Hepatocyte (in vitro differentiated cells): ENCODE measurements around the gene HS6ST2. TPM values are rescaled to one million over a fixed set of nuclear protein-coding genes. Genes with fewer than 3 reads are reported as not detected.
"Not testable (repeated sequence)": the region's sequence is repeated elsewhere in the genome, so short reads cannot be mapped to it uniquely, and the experiment has no call there.

ENCODE experiments used
- DNase-seq: peaks from one replicate; pipeline ENCODE4 v3.0.0-alpha.2; 2016; ENCODE audit warnings: low spot score
- H2AFZ ChIP-seq: fragments of 200-600 bp; sonication (generic); 2 replicates; pipeline ENCODE4 v1.6.0; 2016; ENCODE audit warnings: antibody characterized with exemption, mild to moderate bottlenecking
- H3K27ac ChIP-seq: fragments of 200-600 bp; sonication (generic); 2 replicates; pipeline ENCODE4 v1.5.1; 2016; ENCODE audit warnings: mild to moderate bottlenecking
- H3K27me3 ChIP-seq: fragments of 200-600 bp; sonication (generic); 2 replicates; pipeline ENCODE4 v1.6.1; 2016
- H3K36me3 ChIP-seq: fragments of 200-600 bp; sonication (generic); replicated peaks from 2 replicates; pipeline ENCODE4 v1.5.1; 2016; ENCODE audit warnings: low read depth; ENCODE audit not compliant: insufficient read depth
- H3K4me1 ChIP-seq: fragments of 200-600 bp; sonication (generic); 2 replicates; pipeline ENCODE4 v1.5.1; 2016; ENCODE audit warnings: mild to moderate bottlenecking, moderate library complexity; ENCODE audit not compliant: insufficient read depth
- H3K4me2 ChIP-seq: fragments of 200-600 bp; sonication (generic); 2 replicates; pipeline ENCODE4 v1.6.0; 2016
- H3K4me3 ChIP-seq: fragments of 200-600 bp; sonication (generic); 2 replicates; pipeline ENCODE4 v1.5.1; 2016; ENCODE audit warnings: mild to moderate bottlenecking
- H3K79me2 ChIP-seq: fragments of 200-600 bp; sonication (generic); 2 replicates; pipeline ENCODE4 v1.6.0; 2017; ENCODE audit warnings: mild to moderate bottlenecking
- H3K9me2 ChIP-seq: fragments of 200-600 bp; sonication (generic); replicated peaks from 2 replicates; pipeline ENCODE4 v1.6.0; 2017; ENCODE audit warnings: mild to moderate bottlenecking; ENCODE audit not compliant: insufficient read depth
- H3K9me3 ChIP-seq: fragments of 200-600 bp; sonication (generic); 2 replicates; pipeline ENCODE4 v1.5.1; 2016; ENCODE audit warnings: low read depth, mild to moderate bottlenecking
- H4K20me1 ChIP-seq: fragments of 200-600 bp; sonication (generic); 2 replicates; pipeline ENCODE4 v1.6.0; 2016; ENCODE audit warnings: mild to moderate bottlenecking; ENCODE audit not compliant: insufficient read depth, poor library complexity, severe bottlenecking
- EZH2 ChIP-seq: fragments of 200-600 bp; sonication (generic); IDR thresholded peaks from 2 replicates; pipeline ENCODE4 v1.6.1; 2016; ENCODE audit warnings: antibody characterized with exemption, mild to moderate bottlenecking, borderline replicate concordance
- EZH2phosphoT487 ChIP-seq: fragments of 200-600 bp; sonication (generic); IDR thresholded peaks from one replicate; pipeline ENCODE4 v1.6.1; 2018; ENCODE audit warnings: antibody characterized with exemption, mild to moderate bottlenecking, low read depth, moderate library complexity; ENCODE audit not compliant: unreplicated experiment, severe bottlenecking
- WGBS: methylation state at CpG from one replicate; pipeline ENCODE4 v1.1.6; 2016; ENCODE audit warnings: low lambda C conversion rate; ENCODE audit errors: missing lambda C conversion rate; 5-methylcytosine and 5-hydroxymethylcytosine counted together
- polyA plus RNA-seq: library from polyadenylated mRNA; unstranded; fragments of >200 nt; fragmentation: Nextera tagmentation; extraction: Ambion mirVana; gene quantifications from 2 replicates; pipeline ENCODE4 v1.2.1, GENCODE V29; 2016
- total RNA-seq: library from RNA; depleted of rRNA; stranded (reverse); fragments of >200 nt; gene quantifications from 2 replicates; pipeline ENCODE4 v1.2.3, GENCODE V29; 2014
- TF ChIP-seq, protein P1 (sequence below): fragments of 200-600 bp; sonication (generic); IDR thresholded peaks from 2 replicates; pipeline ENCODE4 v1.5.1; 2016; ENCODE audit warnings: antibody characterized with exemption, mild to moderate bottlenecking; ENCODE audit not compliant: poor library complexity

The HS6ST2 gene
- total and polyA plus RNA-seq, 2 experiments from 2014 or later, result 17.4 to 21.9 TPM

DNA sequence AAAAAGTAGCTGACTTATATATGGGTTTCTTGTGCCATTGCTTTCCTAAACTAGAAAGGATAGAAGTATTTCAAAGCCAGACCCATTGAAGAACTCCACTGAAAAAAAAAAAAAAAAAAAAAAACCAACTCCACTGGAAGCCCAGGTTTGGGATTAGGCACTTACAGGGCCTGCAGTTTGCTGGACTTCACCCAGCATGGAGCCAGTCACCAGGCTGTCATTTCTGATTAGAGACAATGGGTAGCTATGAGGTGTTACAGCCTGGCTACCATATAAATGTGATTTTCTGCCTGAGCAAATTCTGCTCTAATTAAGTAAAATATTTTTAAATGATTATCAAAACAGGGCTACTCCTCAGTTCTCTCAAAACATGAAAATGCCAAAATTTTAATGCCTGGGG is 49.5 kb downstream of the HS6ST2 start:
- Histone ChIP-seq H2AFZ (no peak overlapping the region), H3K4me1 (peaks cover 4% of the 10 kb centered on the region), H3K27ac (no peak overlapping the region), H3K36me3 (no peaks in the 10 kb centered on the region), H4K20me1 (no peaks in the 10 kb centered on the region), H3K9me3 (no peaks in the 10 kb centered on the region), H3K4me2 (no peak overlapping the region), H3K4me3 (no peak overlapping the region), H3K27me3 (no peaks in the 10 kb centered on the region), H3K79me2 (no peaks in the 10 kb centered on the region), H3K9me2 (no peaks in the 10 kb centered on the region)
- no peak for DNase-seq
- TF ChIP-seq EZH2, result no peak
- TF ChIP-seq EZH2phosphoT487, result no peak
- TF ChIP-seq, protein P1, sequence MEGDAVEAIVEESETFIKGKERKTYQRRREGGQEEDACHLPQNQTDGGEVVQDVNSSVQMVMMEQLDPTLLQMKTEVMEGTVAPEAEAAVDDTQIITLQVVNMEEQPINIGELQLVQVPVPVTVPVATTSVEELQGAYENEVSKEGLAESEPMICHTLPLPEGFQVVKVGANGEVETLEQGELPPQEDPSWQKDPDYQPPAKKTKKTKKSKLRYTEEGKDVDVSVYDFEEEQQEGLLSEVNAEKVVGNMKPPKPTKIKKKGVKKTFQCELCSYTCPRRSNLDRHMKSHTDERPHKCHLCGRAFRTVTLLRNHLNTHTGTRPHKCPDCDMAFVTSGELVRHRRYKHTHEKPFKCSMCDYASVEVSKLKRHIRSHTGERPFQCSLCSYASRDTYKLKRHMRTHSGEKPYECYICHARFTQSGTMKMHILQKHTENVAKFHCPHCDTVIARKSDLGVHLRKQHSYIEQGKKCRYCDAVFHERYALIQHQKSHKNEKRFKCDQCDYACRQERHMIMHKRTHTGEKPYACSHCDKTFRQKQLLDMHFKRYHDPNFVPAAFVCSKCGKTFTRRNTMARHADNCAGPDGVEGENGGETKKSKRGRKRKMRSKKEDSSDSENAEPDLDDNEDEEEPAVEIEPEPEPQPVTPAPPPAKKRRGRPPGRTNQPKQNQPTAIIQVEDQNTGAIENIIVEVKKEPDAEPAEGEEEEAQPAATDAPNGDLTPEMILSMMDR, result no peak

DNA sequence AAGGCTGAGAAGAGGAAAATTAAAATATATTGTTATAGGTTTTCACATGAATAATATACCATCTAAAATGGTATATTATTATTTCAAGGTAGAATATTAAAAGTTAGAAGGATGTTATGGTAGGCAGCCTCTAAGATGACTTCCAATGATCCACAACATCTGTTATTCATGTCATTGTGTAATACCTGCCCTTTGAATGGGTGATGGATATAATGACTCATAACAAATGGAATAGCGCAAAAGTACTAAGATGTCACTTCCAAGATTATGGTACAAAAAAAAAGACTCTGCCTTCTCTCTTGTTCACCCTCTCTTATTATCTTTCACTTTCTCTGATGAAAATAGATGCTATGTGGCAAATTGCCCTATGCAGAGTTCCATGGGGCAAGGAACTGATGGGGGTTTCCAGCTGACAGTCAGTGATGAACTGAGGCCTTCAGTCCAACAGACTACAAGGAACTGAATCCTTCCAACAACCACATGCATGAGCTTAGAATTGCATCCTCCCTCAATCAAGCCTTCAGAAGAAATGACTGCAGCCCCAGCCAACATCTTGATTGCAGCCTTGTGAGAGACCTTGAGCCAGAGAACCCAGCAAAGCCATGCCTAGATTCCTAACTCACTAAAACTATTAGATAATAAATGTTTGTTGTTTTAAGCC is 57.7 kb downstream of the HS6ST2 start:
- Histone ChIP-seq H3K4me3 (no peak overlapping the region), H3K9me2 (no peaks in the 10 kb centered on the region), H3K27ac (no peak overlapping the region), H4K20me1 (no peaks in the 10 kb centered on the region), H3K79me2 (no peaks in the 10 kb centered on the region), H2AFZ (no peak overlapping the region), H3K4me2 (no peak overlapping the region), H3K27me3 (no peaks in the 10 kb centered on the region), H3K9me3 (no peaks in the 10 kb centered on the region), H3K36me3 (no peaks in the 10 kb centered on the region), H3K4me1 (no peaks in the 10 kb centered on the region)
- DNase-seq, result no peak
- TF ChIP-seq, protein P1, result no peak
- WGBS, result 100% methylated on average over 1 of the region's 1 CpG

DNA sequence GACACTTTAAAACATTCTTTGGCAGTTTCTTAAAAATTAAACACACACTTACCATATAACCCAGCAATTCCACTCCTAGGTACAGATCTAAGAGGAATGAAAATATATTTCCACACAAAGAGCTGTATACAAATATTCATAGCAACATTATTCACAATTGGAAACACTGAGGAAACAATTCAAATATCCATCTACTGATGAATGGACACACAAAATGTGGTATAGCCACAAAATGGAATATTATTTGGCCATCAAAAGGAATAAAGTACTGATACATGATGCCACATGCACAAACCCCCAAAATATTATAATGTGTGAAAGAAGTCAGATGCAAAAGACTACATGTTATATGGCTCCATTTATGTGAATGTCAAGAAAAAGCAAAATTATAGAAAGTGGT is 70.9 kb downstream of the HS6ST2 start:
- H3K79me2 ChIP-seq, result no peaks in the 10 kb centered on the region
- H3K9me2 ChIP-seq, result no peaks in the 10 kb centered on the region
- no peak overlapping the region for H2AFZ ChIP-seq
- no peak overlapping the region for H3K4me3 ChIP-seq
- no peak for DNase-seq
- TF ChIP-seq EZH2phosphoT487 (no peak), EZH2 (no peak)
- TF ChIP-seq, protein P1, result no peak
- H3K27ac ChIP-seq, result no peak overlapping the region
- no peaks in the 10 kb centered on the region for H3K4me1 ChIP-seq
- no peak overlapping the region for H3K4me2 ChIP-seq
- H3K36me3 ChIP-seq, result no peaks in the 10 kb centered on the region
- H4K20me1 ChIP-seq, result no peaks in the 10 kb centered on the region
- H3K27me3 ChIP-seq, result no peaks in the 10 kb centered on the region
- peaks cover 4% of the 10 kb centered on the region for H3K9me3 ChIP-seq

DNA sequence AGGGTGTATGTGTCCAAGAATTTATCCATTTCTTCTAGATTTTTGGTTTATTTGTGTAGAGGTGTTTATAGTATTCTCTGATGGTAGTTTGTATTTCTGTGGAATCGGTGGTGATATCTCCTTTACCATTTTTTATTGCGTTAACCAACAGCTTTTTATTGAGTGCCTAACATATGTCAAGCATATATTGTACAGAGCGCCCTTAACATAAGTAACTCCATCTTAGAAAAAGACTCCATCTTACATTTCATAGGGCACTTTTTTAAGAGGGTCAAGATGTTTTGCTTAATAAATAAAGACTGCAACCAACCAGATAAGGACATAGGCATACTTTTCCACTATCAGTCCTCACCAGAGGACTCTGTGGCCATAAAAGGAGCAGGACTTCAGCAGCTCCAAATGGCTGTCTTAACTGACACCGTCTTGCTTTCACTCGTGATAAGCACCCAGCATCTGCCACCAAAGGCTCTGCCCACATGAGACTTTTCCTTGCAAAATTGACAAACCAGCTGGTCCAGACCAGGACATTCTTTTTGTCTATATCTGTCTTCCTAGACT is 75.0 kb downstream of the HS6ST2 start:
- TF ChIP-seq, protein P1, result no peak
- no peaks in the 10 kb centered on the region for H3K36me3 ChIP-seq
- 69% methylated on average over 5 of the region's 5 CpGs for WGBS
- no peak overlapping the region for H3K27ac ChIP-seq
- H3K79me2 ChIP-seq, result no peaks in the 10 kb centered on the region
- H2AFZ ChIP-seq, result no peak overlapping the region
- no peaks in the 10 kb centered on the region for H4K20me1 ChIP-seq
- no peaks in the 10 kb centered on the region for H3K4me1 ChIP-seq
- H3K4me2 ChIP-seq, result no peak overlapping the region
- no peaks in the 10 kb centered on the region for H3K9me2 ChIP-seq
- H3K9me3 ChIP-seq, result peaks cover 4% of the 10 kb centered on the region
- H3K4me3 ChIP-seq, result no peak overlapping the region
- no peak for DNase-seq
- no peaks in the 10 kb centered on the region for H3K27me3 ChIP-seq

GRCh38 chrX:132880753-132881152 is 77.7 kb downstream of the HS6ST2 start:
- H3K4me3 ChIP-seq, DNase-seq, H3K27ac ChIP-seq, H3K4me2 ChIP-seq, H2AFZ ChIP-seq, H3K27me3 ChIP-seq, H3K9me2 ChIP-seq, H4K20me1 ChIP-seq, H3K9me3 ChIP-seq, H3K36me3 ChIP-seq, H3K79me2 ChIP-seq: not testable (repeated sequence)
- peaks cover 20% of the 10 kb centered on the region for H3K4me1 ChIP-seq
- 65% methylated on average over 2 of the region's 2 CpGs for WGBS
